Measurements from ENCODE around the gene SPEN. TPM values are rescaled to one million over a fixed set of nuclear protein-coding genes. Genes with fewer than 3 reads are reported as not detected.

Gene SPEN
- total RNA-seq, 1 experiment from 2014 or later: 44.2 TPM

DNA sequence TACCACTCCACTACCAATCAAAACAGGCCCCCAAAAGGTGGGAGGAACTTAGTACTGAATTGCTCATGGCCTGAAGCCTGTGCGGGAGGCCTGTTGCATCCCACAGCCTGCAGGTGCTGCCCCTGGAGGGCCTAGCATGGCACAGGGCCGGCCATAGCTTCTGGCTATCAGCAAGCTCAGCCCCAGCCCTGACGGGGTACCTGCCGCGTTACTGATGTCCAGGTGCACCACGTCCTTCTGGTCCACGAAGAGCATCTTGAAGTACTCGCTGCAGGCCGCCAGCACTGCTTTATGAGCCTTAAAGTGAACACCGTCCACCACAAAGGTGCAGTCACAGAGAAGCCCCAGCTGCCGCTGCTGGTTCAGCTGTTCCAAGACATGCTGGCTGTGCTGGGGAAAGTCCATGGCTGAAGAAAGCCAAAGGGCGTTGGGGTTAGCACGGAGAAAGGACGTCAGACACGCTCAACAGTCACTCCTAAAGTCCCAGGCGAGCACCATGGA, 100.6 kb downstream of the SPEN start:
- peaks cover 52% of the 10 kb centered on the region for H3K4me1 Mint-ChIP-seq (ENCODE audit: insufficient read depth, unreplicated experiment)
- H3K4me3 Mint-ChIP-seq (ENCODE audit: unreplicated experiment): no peak overlapping the region
- H3K27me3 Mint-ChIP-seq (ENCODE audit: insufficient read depth, unreplicated experiment): no peaks in the 10 kb centered on the region
- peak overlapping the region; percentile 87 for H3K27ac Mint-ChIP-seq (ENCODE audit: low read depth, unreplicated experiment)
- DNase-seq (ENCODE audit: unreplicated experiment): no peak
- peaks cover 27% of the 10 kb centered on the region for H3K36me3 Mint-ChIP-seq (ENCODE audit: insufficient read depth, unreplicated experiment)
- H3K9me3 Mint-ChIP-seq (ENCODE audit: unreplicated experiment): no peaks in the 10 kb centered on the region
- TF ChIP-seq, protein P1, sequence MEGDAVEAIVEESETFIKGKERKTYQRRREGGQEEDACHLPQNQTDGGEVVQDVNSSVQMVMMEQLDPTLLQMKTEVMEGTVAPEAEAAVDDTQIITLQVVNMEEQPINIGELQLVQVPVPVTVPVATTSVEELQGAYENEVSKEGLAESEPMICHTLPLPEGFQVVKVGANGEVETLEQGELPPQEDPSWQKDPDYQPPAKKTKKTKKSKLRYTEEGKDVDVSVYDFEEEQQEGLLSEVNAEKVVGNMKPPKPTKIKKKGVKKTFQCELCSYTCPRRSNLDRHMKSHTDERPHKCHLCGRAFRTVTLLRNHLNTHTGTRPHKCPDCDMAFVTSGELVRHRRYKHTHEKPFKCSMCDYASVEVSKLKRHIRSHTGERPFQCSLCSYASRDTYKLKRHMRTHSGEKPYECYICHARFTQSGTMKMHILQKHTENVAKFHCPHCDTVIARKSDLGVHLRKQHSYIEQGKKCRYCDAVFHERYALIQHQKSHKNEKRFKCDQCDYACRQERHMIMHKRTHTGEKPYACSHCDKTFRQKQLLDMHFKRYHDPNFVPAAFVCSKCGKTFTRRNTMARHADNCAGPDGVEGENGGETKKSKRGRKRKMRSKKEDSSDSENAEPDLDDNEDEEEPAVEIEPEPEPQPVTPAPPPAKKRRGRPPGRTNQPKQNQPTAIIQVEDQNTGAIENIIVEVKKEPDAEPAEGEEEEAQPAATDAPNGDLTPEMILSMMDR (IDR thresholded peaks at IDR 0.05; ENCODE audit: unreplicated experiment): no peak
- intact Hi-C loops (cut with micrococcal nuclease): loop anchor here (2.0 to 5.0 kb wide), 3 partner anchors 44 to 434 kb away; no protein-coding TSS in a partner anchor
- POLR2A ChIA-PET: interaction anchor here (0.6 to 2.0 kb wide), 6 partner anchors 10 to 151 kb away, joined by 3 to 7 read pairs (median 3); no protein-coding TSS in a partner anchor
- CTCF ChIA-PET: interaction anchor here (0.5 to 1.2 kb wide), 2 partner anchors 16 to 42 kb away, joined by 3 to 6 read pairs; no protein-coding TSS in a partner anchor
- BruUV-seq (replicated peaks): no TSS peak

DNA sequence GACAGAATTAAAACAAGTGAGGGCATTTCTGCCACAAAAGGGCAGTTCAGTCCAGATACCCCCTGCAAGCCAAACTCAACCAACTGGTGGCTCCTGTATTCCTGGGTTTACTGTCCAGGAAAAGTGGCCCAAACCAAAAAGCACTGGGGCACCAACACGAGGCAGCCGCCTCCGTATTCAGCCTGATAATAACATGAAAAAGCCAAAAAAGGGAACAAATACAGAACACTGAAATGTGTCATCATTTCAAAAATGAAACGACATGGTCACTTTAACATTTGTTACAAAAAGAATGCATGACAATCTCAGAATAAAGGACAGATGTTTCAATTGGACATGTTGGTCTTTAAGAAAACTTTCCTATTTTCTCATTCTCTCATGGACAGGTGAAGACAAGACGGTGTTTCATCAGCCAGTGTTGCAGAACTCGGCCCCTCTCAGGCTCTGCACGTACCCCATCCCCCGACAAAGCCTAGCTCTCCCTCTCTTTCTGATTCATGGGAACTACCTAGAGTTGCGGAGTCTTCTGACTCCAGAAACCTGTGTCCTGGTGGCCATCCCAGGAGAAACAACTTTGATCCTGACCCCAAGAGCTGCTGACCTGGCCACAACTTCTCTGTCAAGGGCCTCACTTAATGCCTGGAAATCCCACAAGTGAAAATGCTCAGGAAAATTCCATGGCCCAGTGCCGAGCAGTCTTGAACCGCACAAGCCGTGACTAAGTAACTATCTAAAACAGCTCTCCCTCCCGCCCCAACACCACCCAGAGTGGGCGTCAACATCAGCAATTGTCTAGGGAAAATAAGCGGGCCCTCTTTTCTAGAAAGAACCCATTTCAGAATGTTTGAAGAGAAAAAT, 101.3 kb downstream of the SPEN start:
- ChIA-PET CTCF (interaction anchor here (0.5 to 1.2 kb wide), 4 partner anchors 15 to 157 kb away, joined by 3 to 8 read pairs (median 6); no protein-coding TSS in a partner anchor), POLR2A (interaction anchor here (0.7 to 4.1 kb wide), 19 partner anchors 11 to 152 kb away, joined by 3 to 23 read pairs (median 5); partner anchors contain the start of genes SPEN and ZBTB17)
- Mint-ChIP-seq H3K4me3 (ENCODE audit: unreplicated experiment) (peak overlapping the region; percentile 47), H3K9me3 (ENCODE audit: unreplicated experiment) (no peaks in the 10 kb centered on the region), H3K4me1 (ENCODE audit: insufficient read depth, unreplicated experiment) (peaks cover 59% of the 10 kb centered on the region), H3K27ac (ENCODE audit: low read depth, unreplicated experiment) (peak overlapping the region; percentile 87), H3K27me3 (ENCODE audit: insufficient read depth, unreplicated experiment) (no peaks in the 10 kb centered on the region), H3K36me3 (ENCODE audit: insufficient read depth, unreplicated experiment) (peaks cover 27% of the 10 kb centered on the region)
- peak; percentile 93 for DNase-seq (ENCODE audit: unreplicated experiment)
- intact Hi-C loops (cut with micrococcal nuclease): loop anchor here (2.0 to 5.0 kb wide), 3 partner anchors 43 to 433 kb away; no protein-coding TSS in a partner anchor
- TF ChIP-seq, protein P1 (IDR thresholded peaks at IDR 0.05; ENCODE audit: unreplicated experiment): no peak
- TSS peak; percentile 61 for BruUV-seq (replicated peaks)

DNA sequence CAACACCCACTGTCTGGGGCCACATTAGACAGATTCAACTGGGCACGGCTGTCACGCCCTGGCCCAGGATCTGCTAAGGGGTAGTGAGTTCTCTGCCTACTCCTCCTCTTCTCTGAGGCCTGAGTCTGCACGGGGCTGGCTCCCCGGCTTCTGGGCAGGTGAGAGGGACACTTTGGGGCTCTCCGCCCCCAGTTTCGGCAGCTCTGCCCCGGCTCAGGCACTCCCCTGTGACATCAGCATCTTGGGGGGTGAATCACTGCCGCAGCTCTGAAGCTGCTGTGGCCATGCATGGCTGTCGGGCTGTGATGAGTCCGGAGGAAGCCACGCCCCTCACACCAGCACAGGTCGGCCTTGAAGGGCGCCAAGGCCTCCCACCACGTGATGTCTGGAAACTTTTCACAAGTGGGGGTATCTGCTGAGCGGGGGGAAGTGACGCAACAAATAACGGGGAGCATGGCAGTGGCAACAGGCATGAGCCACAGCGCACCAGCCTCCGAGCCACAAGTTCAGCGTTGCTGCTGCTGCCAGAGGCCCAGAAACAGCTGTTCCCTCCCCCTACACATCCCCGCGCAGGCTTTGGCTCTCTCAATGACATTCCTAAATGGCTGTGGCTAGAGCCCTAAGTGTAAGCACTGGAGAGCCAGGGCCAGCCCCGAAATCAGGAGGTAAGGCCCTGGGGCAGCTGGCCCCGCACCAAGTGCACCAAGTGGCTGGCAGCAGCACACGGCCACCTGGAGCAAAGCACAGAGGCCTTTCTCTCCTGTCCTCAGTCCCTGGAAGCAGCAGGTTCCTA, 102.1 kb downstream of the SPEN start:
- Mint-ChIP-seq H3K36me3 (ENCODE audit: insufficient read depth, unreplicated experiment) (peaks cover 27% of the 10 kb centered on the region), H3K9me3 (ENCODE audit: unreplicated experiment) (no peaks in the 10 kb centered on the region), H3K27ac (ENCODE audit: low read depth, unreplicated experiment) (peak overlapping the region; percentile 87), H3K4me1 (ENCODE audit: insufficient read depth, unreplicated experiment) (peaks cover 59% of the 10 kb centered on the region), H3K27me3 (ENCODE audit: insufficient read depth, unreplicated experiment) (no peaks in the 10 kb centered on the region), H3K4me3 (ENCODE audit: unreplicated experiment) (peak overlapping the region; percentile 47)
- ChIA-PET CTCF (interaction anchor here (0.6 to 1.5 kb wide), 6 partner anchors 20 to 158 kb away, joined by 3 to 8 read pairs (median 4); no protein-coding TSS in a partner anchor), POLR2A (interaction anchor here (0.7 to 4.1 kb wide), 18 partner anchors 12 to 431 kb away, joined by 3 to 23 read pairs (median 5); partner anchors contain the start of genes SPEN and ZBTB17)
- DNase-seq (ENCODE audit: unreplicated experiment): peak; percentile 95
- BruUV-seq (replicated peaks): no TSS peak
- TF ChIP-seq, protein P1 (IDR thresholded peaks at IDR 0.05; ENCODE audit: unreplicated experiment): no peak
- intact Hi-C loops (cut with micrococcal nuclease): loop anchor here (2.0 to 5.0 kb wide), 3 partner anchors 43 to 433 kb away; no protein-coding TSS in a partner anchor

All from MCF 10A (cell line).